RWPE2 (cell line): ENCODE results near the gene CHST11.

Experiments used
- ATAC-seq: fragments of 200-7000 bp; cut with Tn5 transposase; 3 replicates; pipeline ENCODE4 v1.9.1; 2021; ENCODE audit warnings: low read depth
- DNase-seq: peaks from one replicate; pipeline ENCODE4 v3.0.0-alpha.2; 2020; ENCODE audit warnings: low spot score
- H3K27ac ChIP-seq: fragments of 450-650 bp; 2 replicates; pipeline ENCODE4 v1.5.1; 2017; ENCODE audit warnings: mild to moderate bottlenecking; ENCODE audit not compliant: poor library complexity, severe bottlenecking
- H3K27me3 ChIP-seq: fragments of 250-450 bp; sonication (Bioruptor Pico); 2 replicates; pipeline ENCODE4 v1.5.1; 2021; ENCODE audit warnings: mild to moderate bottlenecking, moderate library complexity; ENCODE audit not compliant: insufficient read depth, poor library complexity, severe bottlenecking
- H3K36me3 ChIP-seq: fragments of 250-450 bp; sonication (Bioruptor Pico); 2 replicates; pipeline ENCODE4 v1.5.1; 2020; ENCODE audit warnings: low read depth, mild to moderate bottlenecking, moderate library complexity
- H3K4me1 ChIP-seq: fragments of 250-450 bp; sonication (Bioruptor Pico); 2 replicates; pipeline ENCODE4 v1.5.1; 2021; ENCODE audit warnings: mild to moderate bottlenecking, moderate library complexity; ENCODE audit not compliant: insufficient read depth, poor library complexity, severe bottlenecking
- H3K4me3 ChIP-seq: fragments of 250-450 bp; sonication (Bioruptor Pico); 2 replicates; pipeline ENCODE4 v1.5.1; 2021; ENCODE audit warnings: mild to moderate bottlenecking, moderate library complexity; ENCODE audit not compliant: severe bottlenecking
- H3K9me3 ChIP-seq: fragments of 250-450 bp; sonication (Bioruptor Pico); 2 replicates; pipeline ENCODE4 v1.5.1; 2021; ENCODE audit warnings: mild to moderate bottlenecking, moderate library complexity; ENCODE audit not compliant: severe bottlenecking
- CTCF ChIP-seq: fragments of 450-650 bp; IDR thresholded peaks from one replicate; pipeline ENCODE4 v1.5.1; 2017; ENCODE audit warnings: mild to moderate bottlenecking, moderate library complexity; ENCODE audit not compliant: poor library complexity, severe bottlenecking

Gene CHST11

GRCh38 chr12:104793968-104794367 is 337.2 kb downstream of the CHST11 start:
- no peak for TF ChIP-seq CTCF
- no peaks in the 10 kb centered on the region for H3K36me3 ChIP-seq
- no peaks in the 10 kb centered on the region for H3K4me1 ChIP-seq
- ATAC-seq: no peak
- no peak for DNase-seq
- H3K27me3 ChIP-seq: no peaks in the 10 kb centered on the region
- H3K9me3 ChIP-seq: no peaks in the 10 kb centered on the region
- no peak overlapping the region for H3K4me3 ChIP-seq
- H3K27ac ChIP-seq: no peak overlapping the region

GRCh38 chr12:104796475-104796862 is 339.7 kb downstream of the CHST11 start:
- TF ChIP-seq CTCF: no peak
- no peak for DNase-seq
- Histone ChIP-seq H3K4me3 (no peak overlapping the region), H3K4me1 (no peaks in the 10 kb centered on the region), H3K27ac (no peak overlapping the region), H3K36me3 (no peaks in the 10 kb centered on the region), H3K9me3 (no peaks in the 10 kb centered on the region), H3K27me3 (no peaks in the 10 kb centered on the region)
- no peak for ATAC-seq

- DNase-seq (no peak), ATAC-seq (no peak)
- no peak overlapping the region for H3K27ac ChIP-seq
- no peak for TF ChIP-seq CTCF
- H3K27me3 ChIP-seq: no peaks in the 10 kb centered on the region
- H3K4me3 ChIP-seq: no peak overlapping the region
- peaks cover 5% of the 10 kb centered on the region for H3K4me1 ChIP-seq
- no peaks in the 10 kb centered on the region for H3K36me3 ChIP-seq
- no peaks in the 10 kb centered on the region for H3K9me3 ChIP-seq
Observed at GRCh38 chr12:104799458-104799857, 342.7 kb downstream of the CHST11 start.

DNA sequence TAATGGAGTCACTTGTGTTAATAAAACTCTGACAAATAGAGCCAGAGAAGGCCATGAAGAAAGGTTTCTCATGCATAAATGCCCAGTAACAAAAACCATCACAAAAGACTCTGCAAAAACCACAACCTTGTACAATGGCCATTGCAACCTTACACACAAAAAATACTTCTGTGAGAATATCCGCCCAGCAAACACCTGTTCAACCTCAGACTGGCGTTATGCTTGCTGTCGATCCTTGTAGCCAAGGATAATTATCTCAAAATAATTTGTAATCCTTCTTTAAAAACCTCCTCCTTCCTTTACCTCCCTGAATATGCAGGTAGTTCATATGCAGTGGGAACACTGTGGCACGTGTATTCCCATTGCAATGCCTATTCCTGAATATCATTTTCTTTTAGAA is 344.3 kb downstream of the CHST11 start:
- Histone ChIP-seq H3K4me3 (no peak overlapping the region), H3K4me1 (peaks cover 5% of the 10 kb centered on the region), H3K27ac (no peak overlapping the region), H3K9me3 (no peaks in the 10 kb centered on the region), H3K27me3 (no peaks in the 10 kb centered on the region), H3K36me3 (no peaks in the 10 kb centered on the region)
- no peak for TF ChIP-seq CTCF
- DNase-seq (no peak), ATAC-seq (no peak)

- Histone ChIP-seq H3K4me1 (peaks cover 5% of the 10 kb centered on the region), H3K36me3 (no peaks in the 10 kb centered on the region), H3K9me3 (no peaks in the 10 kb centered on the region), H3K27me3 (no peaks in the 10 kb centered on the region), H3K27ac (no peak overlapping the region), H3K4me3 (no peak overlapping the region)
- TF ChIP-seq CTCF: no peak
- ATAC-seq (no peak), DNase-seq (no peak)
Observed at GRCh38 chr12:104801427-104801826, 344.7 kb downstream of the CHST11 start.
